ENCODE results near the gene NFIA. TPM values are rescaled to one million over a fixed set of nuclear protein-coding genes. Genes with fewer than 3 reads are reported as not detected.

The NFIA gene
- total and polyA plus RNA-seq, 2 donors (not counting 1 experiment from before 2014, with no cell fraction given), result 5.4 to 11.0 TPM

GRCh38 chr1:61362351-61362750, 280.0 kb downstream of the NFIA start:
- Histone ChIP-seq H3K27ac (ENCODE audit: insufficient read depth, low read length) (no peak overlapping the region), H3K9me3 (ENCODE audit: control insufficient read depth, insufficient read depth, low read depth, low read length) (no peaks in the 10 kb centered on the region), H3K4me3 (replicated peaks in 1 of 4; ENCODE audit: control extremely low read depth in 1 of 4, insufficient read depth in 1 of 4, low read depth in 3 of 4, low read length in 4 of 4) (no peak overlapping the region), H3K36me3 (ENCODE audit: control insufficient read depth, insufficient read depth, low read length) (no peaks in the 10 kb centered on the region), H4K20me1 (ENCODE audit: control insufficient read depth, extremely low read depth, insufficient read depth, low read length) (no peaks in the 10 kb centered on the region), H3K27me3 (ENCODE audit: control insufficient read depth, insufficient read depth, low read length) (no peaks in the 10 kb centered on the region), H3K79me2 (ENCODE audit: control insufficient read depth, insufficient read depth, low read length) (no peaks in the 10 kb centered on the region), H3K9ac (ENCODE audit: insufficient read depth, low read length) (no peak overlapping the region), H2AFZ (ENCODE audit: low read length) (no peak overlapping the region), H3K4me1 (ENCODE audit: control insufficient read depth, extremely low read depth, insufficient read depth, low read length) (no peaks in the 10 kb centered on the region), H3K4me2 (ENCODE audit: extremely low read depth, insufficient read depth, low read length) (no peak overlapping the region)
- DNase-seq (ENCODE audit: low read depth in 2 of 2), result no peak
- TF ChIP-seq EZH2 (IDR thresholded peaks at IDR 0.05; ENCODE audit: low read length, missing control alignments) (no peak), CTCF (conservative IDR thresholded peaks at IDR 0.05 in 1 of 2, IDR thresholded peaks at IDR 0.05 in 1 of 2; ENCODE audit: low read depth in 1 of 2, low read length in 2 of 2) (no peak)

GRCh38 chr1:61368366-61368765, 286.0 kb downstream of the NFIA start:
- H3K9ac ChIP-seq (ENCODE audit: insufficient read depth, low read length), result no peak overlapping the region
- no peaks in the 10 kb centered on the region for H3K4me1 ChIP-seq (ENCODE audit: control insufficient read depth, extremely low read depth, insufficient read depth, low read length)

GRCh38 chr1:61368876-61369275, 286.5 kb downstream of the NFIA start:
- no peak for TF ChIP-seq EZH2 (IDR thresholded peaks at IDR 0.05; ENCODE audit: low read length, missing control alignments)
- no peak for TF ChIP-seq CTCF (conservative IDR thresholded peaks at IDR 0.05 in 1 of 2, IDR thresholded peaks at IDR 0.05 in 1 of 2; ENCODE audit: low read depth in 1 of 2, low read length in 2 of 2)
- Histone ChIP-seq H3K4me2 (ENCODE audit: extremely low read depth, insufficient read depth, low read length) (no peak overlapping the region), H3K27ac (ENCODE audit: insufficient read depth, low read length) (no peak overlapping the region), H3K4me3 (replicated peaks in 1 of 4; ENCODE audit: control extremely low read depth in 1 of 4, insufficient read depth in 1 of 4, low read depth in 3 of 4, low read length in 4 of 4) (no peak overlapping the region), H3K9ac (ENCODE audit: insufficient read depth, low read length) (no peak overlapping the region), H3K79me2 (ENCODE audit: control insufficient read depth, insufficient read depth, low read length) (no peaks in the 10 kb centered on the region), H3K36me3 (ENCODE audit: control insufficient read depth, insufficient read depth, low read length) (no peaks in the 10 kb centered on the region), H3K9me3 (ENCODE audit: control insufficient read depth, insufficient read depth, low read depth, low read length) (no peaks in the 10 kb centered on the region), H3K27me3 (ENCODE audit: control insufficient read depth, insufficient read depth, low read length) (no peaks in the 10 kb centered on the region), H2AFZ (ENCODE audit: low read length) (no peak overlapping the region), H3K4me1 (ENCODE audit: control insufficient read depth, extremely low read depth, insufficient read depth, low read length) (no peaks in the 10 kb centered on the region), H4K20me1 (ENCODE audit: control insufficient read depth, extremely low read depth, insufficient read depth, low read length) (no peaks in the 10 kb centered on the region)
- DNase-seq (ENCODE audit: low read depth in 2 of 2), result no peak

More at GRCh38 chr1:61368366-61368765, 286.0 kb downstream of the NFIA start:
- Histone ChIP-seq H3K9me3 (ENCODE audit: control insufficient read depth, insufficient read depth, low read depth, low read length) (no peaks in the 10 kb centered on the region), H3K4me3 (replicated peaks in 1 of 4; ENCODE audit: control extremely low read depth in 1 of 4, insufficient read depth in 1 of 4, low read depth in 3 of 4, low read length in 4 of 4) (no peak overlapping the region), H3K36me3 (ENCODE audit: control insufficient read depth, insufficient read depth, low read length) (no peaks in the 10 kb centered on the region), H3K79me2 (ENCODE audit: control insufficient read depth, insufficient read depth, low read length) (no peaks in the 10 kb centered on the region), H3K27ac (ENCODE audit: insufficient read depth, low read length) (no peak overlapping the region), H2AFZ (ENCODE audit: low read length) (no peak overlapping the region), H3K27me3 (ENCODE audit: control insufficient read depth, insufficient read depth, low read length) (no peaks in the 10 kb centered on the region), H3K4me2 (ENCODE audit: extremely low read depth, insufficient read depth, low read length) (no peak overlapping the region), H4K20me1 (ENCODE audit: control insufficient read depth, extremely low read depth, insufficient read depth, low read length) (no peaks in the 10 kb centered on the region)
- DNase-seq (ENCODE audit: low read depth in 2 of 2), result no peak
- TF ChIP-seq CTCF (conservative IDR thresholded peaks at IDR 0.05 in 1 of 2, IDR thresholded peaks at IDR 0.05 in 1 of 2; ENCODE audit: low read depth in 1 of 2, low read length in 2 of 2) (no peak), EZH2 (IDR thresholded peaks at IDR 0.05; ENCODE audit: low read length, missing control alignments) (no peak)

All from fibroblast of lung (primary cell).